H9 (cell line): ENCODE data around the gene SLC5A12. TPM values are rescaled to one million over a fixed set of nuclear protein-coding genes. Genes with fewer than 3 reads are reported as not detected.

Experiments used
- DNase-seq: peaks from one replicate; pipeline ENCODE4 v3.0.0-alpha.2; 2017
- H2AFZ ChIP-seq: one replicate; pipeline ENCODE4 v1.6.1; 2013; ENCODE audit warnings: mild to moderate bottlenecking, low read length, control low read depth, moderate library complexity
- H2AK5ac ChIP-seq: 2 replicates; pipeline ENCODE4 v1.6.1; 2013; ENCODE audit warnings: low read length, control low read depth, mixed read lengths; ENCODE audit not compliant: insufficient read length
- H2BK120ac ChIP-seq: one replicate; pipeline ENCODE4 v1.6.1; 2013; ENCODE audit warnings: low read depth, mild to moderate bottlenecking, low read length, control low read depth, inconsistent platforms; ENCODE audit not compliant: poor library complexity, severe bottlenecking
- H2BK12ac ChIP-seq: 2 replicates; pipeline ENCODE4 v1.6.1; 2013; ENCODE audit warnings: low read length, control low read depth, mixed read lengths, low read depth; ENCODE audit not compliant: insufficient read length
- H2BK15ac ChIP-seq: 2 replicates; pipeline ENCODE4 v1.6.1; 2013; ENCODE audit warnings: low read depth, low read length, control low read depth
- H2BK20ac ChIP-seq: one replicate; pipeline ENCODE4 v1.6.1; 2013; ENCODE audit warnings: low read depth, mild to moderate bottlenecking, low read length, control low read depth, inconsistent platforms; ENCODE audit not compliant: poor library complexity, severe bottlenecking
- H2BK5ac ChIP-seq: 2 replicates; pipeline ENCODE4 v1.6.1; 2013; ENCODE audit warnings: low read length, control low read depth, mixed read lengths; ENCODE audit not compliant: insufficient read length
- H3K14ac ChIP-seq: 2 replicates; pipeline ENCODE4 v1.6.1; 2013; ENCODE audit warnings: low read length, control low read depth; ENCODE audit not compliant: insufficient read depth
- H3K18ac ChIP-seq: 2 replicates; pipeline ENCODE4 v1.6.1; 2013; ENCODE audit warnings: low read depth, mild to moderate bottlenecking, mixed read lengths, low read length, control low read depth; ENCODE audit not compliant: insufficient read length
- H3K23ac ChIP-seq: 2 replicates; pipeline ENCODE4 v1.6.1; 2013; ENCODE audit warnings: low read length, control low read depth, mixed read lengths, low read depth; ENCODE audit not compliant: insufficient read length
- H3K23me2 ChIP-seq: 2 replicates; pipeline ENCODE4 v1.6.1; 2013; ENCODE audit warnings: low read depth, mild to moderate bottlenecking, mixed read lengths, low read length, control low read depth; ENCODE audit not compliant: insufficient read length, poor library complexity, severe bottlenecking
- H3K27ac ChIP-seq: 2 replicates; pipeline ENCODE4 v1.5.1; 2013; ENCODE audit warnings: low read length, control low read depth, mixed read lengths, low read depth; ENCODE audit not compliant: insufficient read length
- H3K27me3 ChIP-seq: 2 replicates; pipeline ENCODE4 v1.6.1; 2013; ENCODE audit warnings: low read length, control low read depth, inconsistent platforms; ENCODE audit not compliant: insufficient read depth
- H3K4ac ChIP-seq: 2 replicates; pipeline ENCODE4 v1.6.1; 2013; ENCODE audit warnings: low read depth, mild to moderate bottlenecking, control low read depth, inconsistent platforms, low read length, moderate library complexity
- H3K4me1 ChIP-seq: 2 replicates; pipeline ENCODE4 v1.6.1; 2013; ENCODE audit warnings: low read length, control low read depth, inconsistent platforms; ENCODE audit not compliant: insufficient read depth
- H3K4me2 ChIP-seq: 2 replicates; pipeline ENCODE4 v1.6.1; 2013; ENCODE audit warnings: low read length, control low read depth, mixed read lengths; ENCODE audit not compliant: insufficient read length, insufficient read depth
- H3K56ac ChIP-seq: 2 replicates; pipeline ENCODE4 v1.6.1; 2013; ENCODE audit warnings: low read depth, mild to moderate bottlenecking, mixed read lengths, low read length, control low read depth; ENCODE audit not compliant: insufficient read length
- H3K79me1 ChIP-seq: 2 replicates; pipeline ENCODE4 v1.6.1; 2013; ENCODE audit warnings: low read depth, mild to moderate bottlenecking, moderate library complexity, low read length, control low read depth, inconsistent platforms; ENCODE audit not compliant: insufficient read depth, poor library complexity, severe bottlenecking
- H3K79me2 ChIP-seq: 2 replicates; pipeline ENCODE4 v1.6.1; 2013; ENCODE audit warnings: low read length, control low read depth, inconsistent platforms; ENCODE audit not compliant: insufficient read depth
- H3K9ac ChIP-seq: 2 replicates; pipeline ENCODE4 v1.6.1; 2013; ENCODE audit warnings: low read length, control low read depth, mixed read lengths; ENCODE audit not compliant: insufficient read length; ENCODE audit errors: extremely low read depth
- H3K9me3 ChIP-seq: one replicate; pipeline ENCODE4 v1.6.1; 2013; ENCODE audit warnings: low read depth, low read length, inconsistent platforms; ENCODE audit not compliant: control insufficient read depth
- H3T11ph ChIP-seq: one replicate; pipeline ENCODE4 v1.6.1; 2013; ENCODE audit warnings: mild to moderate bottlenecking, low read length, control low read depth, inconsistent platforms
- H4K20me1 ChIP-seq: one replicate; pipeline ENCODE4 v1.6.1; 2013; ENCODE audit not compliant: control insufficient read depth, insufficient read length, insufficient read depth
- H4K5ac ChIP-seq: 2 replicates; pipeline ENCODE4 v1.6.1; 2013; ENCODE audit warnings: low read depth, mild to moderate bottlenecking, mixed read lengths, low read length, control low read depth; ENCODE audit not compliant: insufficient read length
- H4K8ac ChIP-seq: replicated peaks from 2 replicates; pipeline ENCODE4 v1.6.1; 2013; ENCODE audit warnings: low read length, control low read depth, mixed read lengths, low read depth; ENCODE audit not compliant: insufficient read length
- H4K91ac ChIP-seq: 2 replicates; pipeline ENCODE4 v1.6.1; 2013; ENCODE audit warnings: low read depth, mild to moderate bottlenecking, moderate library complexity, mixed read lengths, low read length, control low read depth; ENCODE audit not compliant: insufficient read length
- H3K27ac Mint-ChIP-seq, 3 experiments: 2 replicates in 2 of 3; 3 replicates in 1 of 3; pipeline ENCODE4 v1.8.0; 2020 to 2021; ENCODE audit warnings: mixed read lengths in 3 of 3, mild to moderate bottlenecking in 1 of 3, moderate library complexity in 1 of 3
- H3K27me3 Mint-ChIP-seq: 2 replicates; pipeline ENCODE4 v1.8.0; 2021; ENCODE audit warnings: low read depth, mild to moderate bottlenecking, moderate library complexity, mixed read lengths
- H3K36me3 Mint-ChIP-seq, 3 experiments: 2 replicates in 2 of 3; 3 replicates in 1 of 3; pipeline ENCODE4 v1.8.0; 2020 to 2021; ENCODE audit warnings: low read depth in 3 of 3, mixed read lengths in 3 of 3; ENCODE audit not compliant: insufficient read depth in 1 of 3
- H3K4me1 Mint-ChIP-seq, 2 experiments: 2 replicates each; pipeline ENCODE4 v1.8.0; 2020; ENCODE audit warnings: mixed read lengths in 2 of 2
- H3K4me3 Mint-ChIP-seq, 2 experiments: 2 replicates in 1 of 2; 3 replicates in 1 of 2; pipeline ENCODE4 v1.8.0; 2020 to 2021; ENCODE audit warnings: mild to moderate bottlenecking in 2 of 2, mixed read lengths in 2 of 2, moderate library complexity in 1 of 2
- H3K9me3 Mint-ChIP-seq, 2 experiments: 2 replicates in 1 of 2; 3 replicates in 1 of 2; pipeline ENCODE4 v1.8.0; 2020; ENCODE audit warnings: mild to moderate bottlenecking in 2 of 2, mixed read lengths in 2 of 2, moderate library complexity in 1 of 2
- WGBS: extraction: QIAGEN DNeasy Blood & Tissue Kit; methylation state at CpG from one replicate; pipeline ENCODE4 v1.1.7; 2013; ENCODE audit warnings: missing lambda C conversion rate, low lambda C conversion rate, mixed read lengths; ENCODE audit not compliant: insufficient read length; ENCODE audit errors: extremely low coverage; 5-methylcytosine and 5-hydroxymethylcytosine counted together
- total RNA-seq: library from RNA; stranded (reverse); gene quantifications from 2 replicates; pipeline ENCODE4 v1.2.1, GENCODE V29; 2021
- TF ChIP-seq, protein P1 (sequence below): fragments of 200-600 bp; sonication (generic); conservative IDR thresholded peaks from 3 replicates; pipeline ENCODE4 v1.8.0; 2021; ENCODE audit warnings: antibody characterized with exemption, mild to moderate bottlenecking

Gene SLC5A12
- total RNA-seq, 1 experiment from 2014 or later: 2.7 TPM

DNA sequence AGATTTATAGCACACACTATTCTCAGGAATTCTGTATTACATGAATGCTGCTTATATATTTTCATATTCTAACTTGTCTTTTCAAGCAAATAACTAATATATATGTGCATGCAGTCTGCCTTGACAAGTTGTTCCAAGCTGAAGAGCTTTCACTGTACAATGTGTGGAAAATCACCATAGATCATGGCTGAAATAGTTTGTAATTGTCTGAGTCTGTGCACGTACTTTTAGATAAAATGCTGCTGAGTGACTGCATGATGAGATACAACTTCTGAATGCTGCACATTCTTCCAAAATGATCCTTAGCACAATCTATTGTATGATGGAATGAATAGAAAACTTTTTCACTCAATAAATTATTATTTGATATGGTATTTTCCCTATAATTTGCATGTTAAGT, 58.9 kb downstream of the SLC5A12 start:
- Mint-ChIP-seq H3K27ac (no peak overlapping the region), H3K4me1 (peaks cover 4 to 9% of the 10 kb centered on the region in 2 experiments), H3K9me3 (no peaks in the 10 kb centered on the region), H3K36me3 (no peaks in the 10 kb centered on the region), H3K4me3 (no peak overlapping the region), H3K27me3 (no peaks in the 10 kb centered on the region)
- Histone ChIP-seq H2BK12ac (no peak overlapping the region), H4K5ac (no peak overlapping the region), H3K18ac (no peak overlapping the region), H4K20me1 (no peaks in the 10 kb centered on the region), H3K14ac (no peak overlapping the region), H3K27me3 (no peaks in the 10 kb centered on the region), H3K4me2 (no peak overlapping the region), H2AK5ac (no peak overlapping the region), H3K9ac (no peak overlapping the region), H4K91ac (no peak overlapping the region), H3K4ac (no peak overlapping the region), H3K79me2 (no peaks in the 10 kb centered on the region), H3K4me1 (no peaks in the 10 kb centered on the region), H2BK5ac (no peak overlapping the region), H3K56ac (no peak overlapping the region), H4K8ac (no peak overlapping the region), H2BK15ac (no peak overlapping the region), H3T11ph (no peak overlapping the region), H2AFZ (no peak overlapping the region), H3K23me2 (no peaks in the 10 kb centered on the region), H3K79me1 (no peaks in the 10 kb centered on the region), H3K27ac (no peak overlapping the region), H2BK120ac (no peak overlapping the region), H3K23ac (no peak overlapping the region), H2BK20ac (no peak overlapping the region), H3K9me3 (no peaks in the 10 kb centered on the region)
- TF ChIP-seq, protein P1, sequence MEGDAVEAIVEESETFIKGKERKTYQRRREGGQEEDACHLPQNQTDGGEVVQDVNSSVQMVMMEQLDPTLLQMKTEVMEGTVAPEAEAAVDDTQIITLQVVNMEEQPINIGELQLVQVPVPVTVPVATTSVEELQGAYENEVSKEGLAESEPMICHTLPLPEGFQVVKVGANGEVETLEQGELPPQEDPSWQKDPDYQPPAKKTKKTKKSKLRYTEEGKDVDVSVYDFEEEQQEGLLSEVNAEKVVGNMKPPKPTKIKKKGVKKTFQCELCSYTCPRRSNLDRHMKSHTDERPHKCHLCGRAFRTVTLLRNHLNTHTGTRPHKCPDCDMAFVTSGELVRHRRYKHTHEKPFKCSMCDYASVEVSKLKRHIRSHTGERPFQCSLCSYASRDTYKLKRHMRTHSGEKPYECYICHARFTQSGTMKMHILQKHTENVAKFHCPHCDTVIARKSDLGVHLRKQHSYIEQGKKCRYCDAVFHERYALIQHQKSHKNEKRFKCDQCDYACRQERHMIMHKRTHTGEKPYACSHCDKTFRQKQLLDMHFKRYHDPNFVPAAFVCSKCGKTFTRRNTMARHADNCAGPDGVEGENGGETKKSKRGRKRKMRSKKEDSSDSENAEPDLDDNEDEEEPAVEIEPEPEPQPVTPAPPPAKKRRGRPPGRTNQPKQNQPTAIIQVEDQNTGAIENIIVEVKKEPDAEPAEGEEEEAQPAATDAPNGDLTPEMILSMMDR: no peak
- no peak for DNase-seq
- WGBS: no CpG with 5 or more reads among the region's 1 CpG
